ENCODE results near the gene GTPBP1.

DNA sequence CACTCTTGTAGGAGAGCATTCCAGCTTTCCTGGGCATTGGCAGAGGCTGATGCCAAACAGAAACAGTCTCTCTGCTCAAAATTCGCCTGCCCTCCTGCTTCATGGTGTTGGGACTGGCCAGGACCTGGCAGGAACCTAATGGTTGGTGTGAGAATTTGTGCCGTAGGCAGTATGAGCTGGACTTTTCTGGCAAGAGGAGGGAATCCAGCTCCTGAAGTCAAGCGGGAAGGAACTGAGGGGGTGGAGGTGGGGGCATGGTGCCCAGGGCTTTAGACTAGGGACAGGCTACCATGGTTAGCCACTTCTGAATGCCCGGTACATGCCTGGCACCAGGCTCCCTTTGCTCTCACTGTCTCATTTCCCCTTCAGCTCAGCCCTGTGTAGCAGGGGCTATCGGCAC lies 30.9 kb upstream of the GTPBP1 start:
- TF ChIP-seq, protein P1, sequence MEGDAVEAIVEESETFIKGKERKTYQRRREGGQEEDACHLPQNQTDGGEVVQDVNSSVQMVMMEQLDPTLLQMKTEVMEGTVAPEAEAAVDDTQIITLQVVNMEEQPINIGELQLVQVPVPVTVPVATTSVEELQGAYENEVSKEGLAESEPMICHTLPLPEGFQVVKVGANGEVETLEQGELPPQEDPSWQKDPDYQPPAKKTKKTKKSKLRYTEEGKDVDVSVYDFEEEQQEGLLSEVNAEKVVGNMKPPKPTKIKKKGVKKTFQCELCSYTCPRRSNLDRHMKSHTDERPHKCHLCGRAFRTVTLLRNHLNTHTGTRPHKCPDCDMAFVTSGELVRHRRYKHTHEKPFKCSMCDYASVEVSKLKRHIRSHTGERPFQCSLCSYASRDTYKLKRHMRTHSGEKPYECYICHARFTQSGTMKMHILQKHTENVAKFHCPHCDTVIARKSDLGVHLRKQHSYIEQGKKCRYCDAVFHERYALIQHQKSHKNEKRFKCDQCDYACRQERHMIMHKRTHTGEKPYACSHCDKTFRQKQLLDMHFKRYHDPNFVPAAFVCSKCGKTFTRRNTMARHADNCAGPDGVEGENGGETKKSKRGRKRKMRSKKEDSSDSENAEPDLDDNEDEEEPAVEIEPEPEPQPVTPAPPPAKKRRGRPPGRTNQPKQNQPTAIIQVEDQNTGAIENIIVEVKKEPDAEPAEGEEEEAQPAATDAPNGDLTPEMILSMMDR (IDR thresholded peaks at IDR 0.05): no peak
- TF ChIP-seq POLR2AphosphoS5 (IDR thresholded peaks at IDR 0.05) (no peak), EP300 (IDR thresholded peaks at IDR 0.05) (no peak)
